Liver (tissue), 3 donors: ENCODE measurements around the gene DOCK8.

ENCODE experiments used
- TAF1 ChIP-seq: conservative IDR thresholded peaks from 2 replicates; pipeline ENCODE4 v1.6.1; 2016; ENCODE audit warnings: antibody characterized with exemption, mild to moderate bottlenecking
- TF ChIP-seq, protein P1 (sequence below): fragments of 150-350 bp; IDR thresholded peaks from 2 replicates; pipeline ENCODE4 v1.5.1; 2017; ENCODE audit warnings: improper control_type of control experiment, low read depth, low read length; ENCODE audit not compliant: missing input control
- TF ChIP-seq, protein P2 (sequence below): IDR thresholded peaks from 2 replicates; pipeline ENCODE4 v1.6.1; 2016; ENCODE audit warnings: antibody characterized with exemption, mild to moderate bottlenecking
- donor health status: healthy.
- donor health status: healthy.

DNA sequence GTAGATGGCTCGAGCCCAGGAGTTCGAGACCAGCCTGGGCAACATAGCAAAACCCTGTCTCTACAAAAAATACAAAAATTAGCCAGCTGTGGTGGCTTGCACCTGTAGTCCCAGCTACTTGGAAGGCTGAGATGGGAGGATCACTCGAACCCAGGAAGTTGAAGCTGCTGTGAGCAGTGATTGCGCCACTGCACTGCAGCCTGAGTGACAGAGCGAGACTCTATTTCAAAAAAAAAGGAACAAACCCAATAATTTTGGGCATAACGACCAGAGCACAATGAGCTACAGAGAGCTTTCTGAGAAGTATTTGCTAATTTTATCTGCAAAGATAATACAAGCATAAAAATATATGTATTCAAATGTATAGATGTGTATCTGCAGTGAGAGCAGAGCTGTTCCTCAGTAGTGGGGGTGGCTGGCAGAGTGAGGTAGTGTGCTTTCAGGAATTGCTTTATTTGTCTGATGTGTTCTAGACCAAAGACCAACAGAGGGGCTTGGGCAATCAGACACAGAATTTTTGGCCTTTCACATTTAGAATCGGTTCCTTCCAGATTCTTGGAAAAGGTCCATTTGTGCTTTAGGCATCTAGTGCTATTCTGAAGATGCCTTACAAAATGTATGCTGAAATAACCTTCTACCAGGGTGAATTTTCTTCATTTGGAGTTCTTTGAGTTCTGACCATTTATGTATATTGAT, 5.2 kb downstream of the DOCK8 start:
- TF ChIP-seq TAF1 = no peak
- TF ChIP-seq, protein P1, sequence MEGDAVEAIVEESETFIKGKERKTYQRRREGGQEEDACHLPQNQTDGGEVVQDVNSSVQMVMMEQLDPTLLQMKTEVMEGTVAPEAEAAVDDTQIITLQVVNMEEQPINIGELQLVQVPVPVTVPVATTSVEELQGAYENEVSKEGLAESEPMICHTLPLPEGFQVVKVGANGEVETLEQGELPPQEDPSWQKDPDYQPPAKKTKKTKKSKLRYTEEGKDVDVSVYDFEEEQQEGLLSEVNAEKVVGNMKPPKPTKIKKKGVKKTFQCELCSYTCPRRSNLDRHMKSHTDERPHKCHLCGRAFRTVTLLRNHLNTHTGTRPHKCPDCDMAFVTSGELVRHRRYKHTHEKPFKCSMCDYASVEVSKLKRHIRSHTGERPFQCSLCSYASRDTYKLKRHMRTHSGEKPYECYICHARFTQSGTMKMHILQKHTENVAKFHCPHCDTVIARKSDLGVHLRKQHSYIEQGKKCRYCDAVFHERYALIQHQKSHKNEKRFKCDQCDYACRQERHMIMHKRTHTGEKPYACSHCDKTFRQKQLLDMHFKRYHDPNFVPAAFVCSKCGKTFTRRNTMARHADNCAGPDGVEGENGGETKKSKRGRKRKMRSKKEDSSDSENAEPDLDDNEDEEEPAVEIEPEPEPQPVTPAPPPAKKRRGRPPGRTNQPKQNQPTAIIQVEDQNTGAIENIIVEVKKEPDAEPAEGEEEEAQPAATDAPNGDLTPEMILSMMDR = no peak
- TF ChIP-seq, protein P2, sequence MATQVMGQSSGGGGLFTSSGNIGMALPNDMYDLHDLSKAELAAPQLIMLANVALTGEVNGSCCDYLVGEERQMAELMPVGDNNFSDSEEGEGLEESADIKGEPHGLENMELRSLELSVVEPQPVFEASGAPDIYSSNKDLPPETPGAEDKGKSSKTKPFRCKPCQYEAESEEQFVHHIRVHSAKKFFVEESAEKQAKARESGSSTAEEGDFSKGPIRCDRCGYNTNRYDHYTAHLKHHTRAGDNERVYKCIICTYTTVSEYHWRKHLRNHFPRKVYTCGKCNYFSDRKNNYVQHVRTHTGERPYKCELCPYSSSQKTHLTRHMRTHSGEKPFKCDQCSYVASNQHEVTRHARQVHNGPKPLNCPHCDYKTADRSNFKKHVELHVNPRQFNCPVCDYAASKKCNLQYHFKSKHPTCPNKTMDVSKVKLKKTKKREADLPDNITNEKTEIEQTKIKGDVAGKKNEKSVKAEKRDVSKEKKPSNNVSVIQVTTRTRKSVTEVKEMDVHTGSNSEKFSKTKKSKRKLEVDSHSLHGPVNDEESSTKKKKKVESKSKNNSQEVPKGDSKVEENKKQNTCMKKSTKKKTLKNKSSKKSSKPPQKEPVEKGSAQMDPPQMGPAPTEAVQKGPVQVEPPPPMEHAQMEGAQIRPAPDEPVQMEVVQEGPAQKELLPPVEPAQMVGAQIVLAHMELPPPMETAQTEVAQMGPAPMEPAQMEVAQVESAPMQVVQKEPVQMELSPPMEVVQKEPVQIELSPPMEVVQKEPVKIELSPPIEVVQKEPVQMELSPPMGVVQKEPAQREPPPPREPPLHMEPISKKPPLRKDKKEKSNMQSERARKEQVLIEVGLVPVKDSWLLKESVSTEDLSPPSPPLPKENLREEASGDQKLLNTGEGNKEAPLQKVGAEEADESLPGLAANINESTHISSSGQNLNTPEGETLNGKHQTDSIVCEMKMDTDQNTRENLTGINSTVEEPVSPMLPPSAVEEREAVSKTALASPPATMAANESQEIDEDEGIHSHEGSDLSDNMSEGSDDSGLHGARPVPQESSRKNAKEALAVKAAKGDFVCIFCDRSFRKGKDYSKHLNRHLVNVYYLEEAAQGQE = no peak
